Stimulated activated CD8-positive, alpha-beta memory T cell treated with anti-CD3 and anti-CD28 coated beads, Interleukin-2, amount 100 ng/mL, for 48 hours (primary cell): Measurements from ENCODE around the gene CFTR.
"Not testable (repeated sequence)": the region's sequence is repeated elsewhere in the genome, so short reads cannot be mapped to it uniquely, and the experiment has no call there.

Experiments
- DNase-seq, 2 donors: peaks; one replicate each; pipeline ENCODE4 v3.0.0-alpha.2; 2020; ENCODE audit warnings: low read depth in 2 of 2

Gene CFTR

GRCh38 chr7:117686311-117686935 lies 206.6 kb downstream of the CFTR start:
- no peak for DNase-seq

GRCh38 chr7:117688126-117688525 lies 208.3 kb downstream of the CFTR start:
- DNase-seq: no peak

DNA sequence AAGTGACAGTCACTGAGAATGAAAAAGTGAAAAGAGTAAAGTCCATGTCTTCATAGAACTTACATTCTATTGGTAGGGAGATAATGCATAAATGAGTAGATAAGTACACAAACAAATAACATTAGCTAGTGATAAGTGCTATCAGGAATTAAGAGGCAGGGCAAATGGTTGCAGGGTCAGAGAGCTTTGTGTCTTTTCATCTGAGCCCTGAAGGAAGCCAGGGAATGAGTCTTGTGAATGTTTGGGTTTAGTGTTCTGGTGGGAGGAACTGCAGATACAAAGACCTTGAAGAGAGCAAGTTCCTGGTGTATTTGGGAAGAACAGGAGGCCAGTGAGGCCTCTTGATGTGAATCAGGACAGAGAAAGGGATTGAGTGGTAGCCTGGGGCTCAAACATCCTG lies 209.6 kb downstream of the CFTR start:
- no peak for DNase-seq

DNA sequence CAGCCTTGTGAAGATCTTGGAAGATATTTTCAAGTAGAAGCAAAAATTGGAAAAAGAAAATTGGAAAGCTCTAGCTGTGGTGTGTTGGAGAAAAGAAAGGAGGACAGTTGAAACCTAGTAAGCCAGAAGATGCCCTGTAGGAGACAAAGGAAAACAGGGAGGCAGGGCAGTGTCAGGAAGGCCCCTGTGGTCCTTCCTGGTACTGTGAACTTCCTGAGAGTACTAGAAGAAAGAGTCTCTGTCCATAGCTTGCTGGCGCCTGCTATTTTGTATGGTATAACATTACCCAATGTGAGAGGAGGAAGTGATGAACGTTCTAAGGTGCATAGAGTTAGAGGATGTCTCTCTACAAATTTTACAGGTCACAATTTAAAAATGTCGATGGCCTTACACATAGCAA lies 210.3 kb downstream of the CFTR start:
- DNase-seq: no peak

GRCh38 chr7:117692338-117692737 lies 212.5 kb downstream of the CFTR start:
- no peak for DNase-seq

- no peak for DNase-seq
Measured at GRCh38 chr7:117698018-117698417, 218.2 kb downstream of the CFTR start.

GRCh38 chr7:117704063-117704462 lies 224.2 kb downstream of the CFTR start:
- DNase-seq: no peak

- no peak for DNase-seq
Measured at GRCh38 chr7:117705630-117706029, 225.8 kb downstream of the CFTR start.

DNA sequence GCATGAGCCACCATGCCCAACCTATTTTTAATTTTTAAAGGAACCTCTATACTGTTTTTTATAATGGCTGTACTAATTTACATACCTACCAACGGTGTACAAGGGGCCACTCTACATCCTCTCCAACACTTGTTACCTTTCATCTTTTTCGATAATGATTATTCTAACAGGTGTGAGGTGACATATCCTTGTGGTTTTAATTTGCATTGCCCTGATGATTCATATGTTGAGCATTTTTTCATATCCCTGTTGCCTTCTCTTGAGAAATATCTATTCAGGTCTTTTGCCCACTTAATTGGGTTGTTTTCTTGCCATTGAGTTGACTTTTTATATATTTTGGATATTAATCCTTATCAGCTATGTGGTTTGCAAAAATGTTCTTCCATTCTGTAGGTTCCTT lies 226.4 kb downstream of the CFTR start:
- no peak for DNase-seq

- no peak for DNase-seq
Measured at GRCh38 chr7:117707080-117707479, 227.3 kb downstream of the CFTR start.

DNA sequence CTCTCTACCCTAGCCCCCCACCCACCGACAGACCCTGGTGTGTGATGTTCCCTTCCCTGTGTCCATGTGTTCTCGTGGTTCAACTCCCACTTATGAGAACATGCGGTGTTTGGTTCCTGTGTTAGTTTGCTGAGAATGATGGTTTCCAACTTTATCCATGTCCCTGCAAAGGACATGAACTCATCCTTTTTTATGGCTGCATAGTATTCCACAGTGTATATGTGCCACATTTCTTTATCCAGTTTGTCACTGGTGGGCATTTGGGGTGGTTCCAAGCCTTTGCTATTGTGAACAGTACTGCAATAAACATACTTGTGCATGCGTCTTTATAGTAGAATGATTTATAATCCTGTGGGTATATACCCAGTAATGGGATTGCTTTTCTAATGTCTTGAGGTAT lies 228.3 kb downstream of the CFTR start:
- not testable (repeated sequence) for DNase-seq

DNA sequence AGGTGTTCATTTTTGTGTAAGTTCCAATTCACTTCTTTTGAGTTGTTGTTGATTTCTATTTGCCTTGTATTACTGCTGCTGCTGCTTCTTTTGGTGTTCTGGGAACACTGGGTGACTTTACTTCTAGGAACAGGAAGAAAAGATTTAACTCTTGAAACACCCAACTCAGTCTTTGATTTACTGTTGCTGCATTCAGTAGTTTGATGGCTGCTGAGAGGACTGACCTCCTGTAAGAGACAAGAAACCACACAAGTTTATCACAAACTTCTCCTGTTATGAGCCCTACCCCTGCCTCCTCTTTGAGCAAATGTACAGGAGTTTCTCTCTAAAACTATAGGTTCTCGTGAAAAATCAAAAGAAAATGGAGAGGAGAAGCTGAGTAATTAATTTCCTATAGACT lies 231.7 kb downstream of the CFTR start:
- DNase-seq: no peak

DNA sequence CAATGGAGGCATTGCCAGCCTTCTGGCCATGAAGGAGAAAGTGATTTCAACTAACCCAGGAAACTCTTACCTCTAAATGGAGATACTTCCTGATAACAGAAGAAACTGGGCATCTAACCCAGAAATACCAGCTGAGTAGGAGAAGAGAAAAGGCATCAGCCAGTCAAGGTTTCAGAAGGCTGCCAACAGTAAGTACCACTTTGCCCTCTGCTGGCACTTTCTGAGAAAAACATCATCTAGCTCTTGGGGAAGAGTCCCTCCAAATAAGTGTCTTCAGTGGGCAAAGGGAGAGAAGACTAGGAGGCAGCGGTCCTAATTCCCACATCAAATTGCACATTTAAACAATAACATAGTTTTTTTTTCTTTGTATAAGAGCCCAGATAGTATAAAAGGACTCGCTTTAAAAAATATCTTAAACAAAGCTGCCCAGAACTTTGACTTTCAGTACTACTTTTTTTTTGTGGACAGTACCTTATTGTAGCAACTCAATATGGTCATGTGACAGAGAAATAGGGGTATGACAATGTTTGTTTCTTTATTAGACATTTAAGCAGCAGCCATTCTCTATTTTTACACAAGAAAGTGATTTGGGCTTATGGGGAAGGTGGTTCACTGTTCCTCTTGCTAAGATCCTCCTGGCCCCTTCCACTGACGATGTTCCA lies 236.1 kb downstream of the CFTR start:
- no peak for DNase-seq

GRCh38 chr7:117716707-117717299 lies 237.0 kb downstream of the CFTR start:
- no peak for DNase-seq

DNA sequence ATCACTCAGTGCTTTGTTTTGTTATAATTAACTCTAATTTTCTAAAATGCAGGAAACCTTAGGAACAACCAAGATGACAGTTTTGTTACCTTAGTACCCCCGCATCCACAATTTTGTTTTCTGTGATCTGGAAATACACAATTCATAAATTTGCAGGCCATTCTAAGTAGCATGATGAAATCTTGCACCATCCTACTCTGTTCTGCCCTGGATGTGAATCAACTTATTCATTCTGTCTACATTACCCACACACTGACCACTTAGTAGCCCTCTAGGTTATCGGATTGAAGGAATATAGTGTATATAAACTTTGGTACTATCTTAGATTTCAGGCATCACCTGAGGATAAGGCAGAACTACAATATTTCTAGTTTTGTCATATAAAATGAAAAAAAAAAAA lies 237.5 kb downstream of the CFTR start:
- DNase-seq: no peak
